Measurements from ENCODE around the gene MXD4. TPM values are rescaled to one million over a fixed set of nuclear protein-coding genes. Genes with fewer than 3 reads are reported as not detected.

The MXD4 gene
- total RNA-seq, 1 experiment from 2014 or later, result 18.9 TPM

DNA sequence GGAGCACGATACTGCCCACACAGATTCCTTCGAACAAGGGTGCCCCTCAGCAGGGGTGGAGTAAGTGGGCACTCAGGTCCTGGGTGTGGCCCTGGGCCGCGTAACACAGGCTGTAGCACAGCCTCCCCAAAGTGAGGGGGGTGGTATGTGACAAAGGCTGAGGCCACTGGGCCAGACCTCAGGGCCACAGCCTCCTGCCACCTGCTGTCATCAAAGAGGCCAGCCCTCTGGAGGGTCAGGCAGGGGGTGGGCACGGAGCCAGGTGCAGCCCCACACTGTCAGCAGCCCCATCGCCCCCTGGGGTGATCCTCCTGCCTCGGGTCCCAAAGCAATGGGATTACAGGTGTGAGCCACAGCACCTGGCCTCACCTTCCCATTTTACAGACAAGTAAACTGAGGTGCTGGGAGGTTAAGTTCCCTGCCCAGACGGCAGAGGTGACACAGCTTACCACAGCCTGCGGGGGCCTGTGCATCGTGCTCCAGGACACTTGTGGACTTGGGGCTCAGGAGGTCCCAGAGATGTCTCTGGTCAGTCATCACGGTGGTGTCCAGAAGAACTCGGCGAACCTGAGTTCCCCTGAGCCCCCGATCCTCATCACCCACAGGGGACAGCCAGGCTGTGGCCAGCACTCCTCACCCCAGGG is 27.5 kb upstream of the MXD4 start:
- DNase-seq, result no peak
- Histone ChIP-seq H3K9ac (ENCODE audit: low read length) (no peak overlapping the region), H3F3A (ENCODE audit: low read length, unreplicated experiment) (no peaks in the 10 kb centered on the region), H3K4me3 (ENCODE audit: low read length) (no peak overlapping the region), H4K20me1 (ENCODE audit: low read length) (no peaks in the 10 kb centered on the region), H3K79me2 (ENCODE audit: low read length) (no peaks in the 10 kb centered on the region), H3K36me3 (ENCODE audit: low read depth, low read length) (no peaks in the 10 kb centered on the region), H2AFZ (ENCODE audit: low read length) (no peak overlapping the region), H3K4me2 (ENCODE audit: low read length) (no peak overlapping the region), H3K27me3 (ENCODE audit: low read length) (no peaks in the 10 kb centered on the region), H3K27ac (ENCODE audit: low read length) (no peak overlapping the region), H3K9me3 (ENCODE audit: low read length) (no peaks in the 10 kb centered on the region), H3K9me2 (replicated peaks; ENCODE audit: low read length) (no peaks in the 10 kb centered on the region), H3K4me1 (ENCODE audit: insufficient read depth, low read length) (peaks cover 11% of the 10 kb centered on the region)
- CTCF ChIA-PET, result no interaction called here
- TF ChIP-seq EZH2phosphoT487 (IDR thresholded peaks at IDR 0.05; ENCODE audit: borderline replicate concordance, low read length) (no peak), EZH2 (IDR thresholded peaks at IDR 0.05; ENCODE audit: low read length, unreplicated experiment) (no peak)
- TF ChIP-seq, protein P1, sequence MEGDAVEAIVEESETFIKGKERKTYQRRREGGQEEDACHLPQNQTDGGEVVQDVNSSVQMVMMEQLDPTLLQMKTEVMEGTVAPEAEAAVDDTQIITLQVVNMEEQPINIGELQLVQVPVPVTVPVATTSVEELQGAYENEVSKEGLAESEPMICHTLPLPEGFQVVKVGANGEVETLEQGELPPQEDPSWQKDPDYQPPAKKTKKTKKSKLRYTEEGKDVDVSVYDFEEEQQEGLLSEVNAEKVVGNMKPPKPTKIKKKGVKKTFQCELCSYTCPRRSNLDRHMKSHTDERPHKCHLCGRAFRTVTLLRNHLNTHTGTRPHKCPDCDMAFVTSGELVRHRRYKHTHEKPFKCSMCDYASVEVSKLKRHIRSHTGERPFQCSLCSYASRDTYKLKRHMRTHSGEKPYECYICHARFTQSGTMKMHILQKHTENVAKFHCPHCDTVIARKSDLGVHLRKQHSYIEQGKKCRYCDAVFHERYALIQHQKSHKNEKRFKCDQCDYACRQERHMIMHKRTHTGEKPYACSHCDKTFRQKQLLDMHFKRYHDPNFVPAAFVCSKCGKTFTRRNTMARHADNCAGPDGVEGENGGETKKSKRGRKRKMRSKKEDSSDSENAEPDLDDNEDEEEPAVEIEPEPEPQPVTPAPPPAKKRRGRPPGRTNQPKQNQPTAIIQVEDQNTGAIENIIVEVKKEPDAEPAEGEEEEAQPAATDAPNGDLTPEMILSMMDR (conservative IDR thresholded peaks at IDR 0.05; ENCODE audit: low read depth, low read length), result no peak
- no peak for ATAC-seq
- no TSS peak for BruUV-seq (replicated peaks)
- intact Hi-C loops (cut with micrococcal nuclease), result no loop called here
- POLR2A ChIA-PET (ENCODE audit: unreplicated experiment), result no interaction called here

- Histone ChIP-seq H3K4me1 (ENCODE audit: insufficient read depth, low read length) (peaks cover 11% of the 10 kb centered on the region), H3K9me3 (ENCODE audit: low read length) (no peaks in the 10 kb centered on the region), H3K9me2 (replicated peaks; ENCODE audit: low read length) (no peaks in the 10 kb centered on the region), H3K4me2 (ENCODE audit: low read length) (no peak overlapping the region), H3K27me3 (ENCODE audit: low read length) (no peaks in the 10 kb centered on the region), H3K9ac (ENCODE audit: low read length) (no peak overlapping the region), H3K27ac (ENCODE audit: low read length) (no peak overlapping the region), H3F3A (ENCODE audit: low read length, unreplicated experiment) (no peaks in the 10 kb centered on the region), H2AFZ (ENCODE audit: low read length) (no peak overlapping the region), H3K79me2 (ENCODE audit: low read length) (no peaks in the 10 kb centered on the region), H3K4me3 (ENCODE audit: low read length) (no peak overlapping the region), H4K20me1 (ENCODE audit: low read length) (no peaks in the 10 kb centered on the region), H3K36me3 (ENCODE audit: low read depth, low read length) (no peaks in the 10 kb centered on the region)
- ChIA-PET POLR2A (ENCODE audit: unreplicated experiment) (interaction anchor here (0.5 kb wide), 1 partner anchor 126 kb away, joined by 3 read pairs; no protein-coding TSS in a partner anchor), CTCF (no interaction called here)
- BruUV-seq (replicated peaks), result no TSS peak
- DNase-seq (no peak), ATAC-seq (no peak)
- intact Hi-C loops (cut with micrococcal nuclease), result no loop called here
- TF ChIP-seq EZH2phosphoT487 (IDR thresholded peaks at IDR 0.05; ENCODE audit: borderline replicate concordance, low read length) (no peak), EZH2 (IDR thresholded peaks at IDR 0.05; ENCODE audit: low read length, unreplicated experiment) (no peak)
- TF ChIP-seq, protein P1 (conservative IDR thresholded peaks at IDR 0.05; ENCODE audit: low read depth, low read length), result no peak
Measured at GRCh38 chr4:2288051-2288541, 26.2 kb upstream of the MXD4 start.

GRCh38 chr4:2287594-2287915 is 25.6 kb upstream of the MXD4 start:
- H3K4me3 ChIP-seq (ENCODE audit: low read length), result no peak overlapping the region
- no peaks in the 10 kb centered on the region for H4K20me1 ChIP-seq (ENCODE audit: low read length)
- CTCF ChIA-PET, result no interaction called here
- H3K9me2 ChIP-seq (replicated peaks; ENCODE audit: low read length), result no peaks in the 10 kb centered on the region
- H3K9ac ChIP-seq (ENCODE audit: low read length), result no peak overlapping the region
- no TSS peak for BruUV-seq (replicated peaks)
- intact Hi-C loops (cut with micrococcal nuclease), result no loop called here
- H3K27me3 ChIP-seq (ENCODE audit: low read length), result no peaks in the 10 kb centered on the region
- H3K79me2 ChIP-seq (ENCODE audit: low read length), result no peaks in the 10 kb centered on the region
- H3K4me2 ChIP-seq (ENCODE audit: low read length), result no peak overlapping the region
- no peak overlapping the region for H2AFZ ChIP-seq (ENCODE audit: low read length)
- H3K4me1 ChIP-seq (ENCODE audit: insufficient read depth, low read length), result peaks cover 11% of the 10 kb centered on the region
- no peaks in the 10 kb centered on the region for H3K9me3 ChIP-seq (ENCODE audit: low read length)
- DNase-seq (no peak), ATAC-seq (no peak)
- no peak overlapping the region for H3K27ac ChIP-seq (ENCODE audit: low read length)
- TF ChIP-seq, protein P1 (conservative IDR thresholded peaks at IDR 0.05; ENCODE audit: low read depth, low read length), result no peak
- TF ChIP-seq EZH2phosphoT487 (IDR thresholded peaks at IDR 0.05; ENCODE audit: borderline replicate concordance, low read length), result no peak
- TF ChIP-seq EZH2 (IDR thresholded peaks at IDR 0.05; ENCODE audit: low read length, unreplicated experiment), result no peak
- H3F3A ChIP-seq (ENCODE audit: low read length, unreplicated experiment), result no peaks in the 10 kb centered on the region
- H3K36me3 ChIP-seq (ENCODE audit: low read depth, low read length), result no peaks in the 10 kb centered on the region
- POLR2A ChIA-PET (ENCODE audit: unreplicated experiment), result interaction anchor here (0.5 kb wide), 1 partner anchor 126 kb away, joined by 3 read pairs; no protein-coding TSS in a partner anchor
